MM.1S (cell line): ENCODE data around the gene B4GALT5.

Experiments used
- DNase-seq: peaks from one replicate; pipeline ENCODE4 v3.0.0-alpha.2; 2015
- H2AFZ ChIP-seq: fragments of 300-600 bp; sonication (generic); 2 replicates; pipeline ENCODE4 v1.6.0; 2016; ENCODE audit warnings: antibody characterized with exemption, low read length
- H3F3A ChIP-seq: fragments of 300-600 bp; sonication (generic); 2 replicates; pipeline ENCODE4 v1.6.1; 2016; ENCODE audit warnings: mild to moderate bottlenecking, antibody characterized with exemption, low read length, moderate library complexity, mixed read lengths; ENCODE audit not compliant: insufficient read depth
- H3K27ac ChIP-seq: fragments of 300-600 bp; sonication (generic); 2 replicates; pipeline ENCODE4 v1.5.1; 2016; ENCODE audit warnings: mild to moderate bottlenecking, low read length
- H3K27me3 ChIP-seq: fragments of 300-600 bp; sonication (generic); replicated peaks from 2 replicates; pipeline ENCODE4 v1.6.0; 2016; ENCODE audit warnings: low read length; ENCODE audit not compliant: insufficient read depth
- H3K36me3 ChIP-seq: fragments of 300-600 bp; sonication (generic); replicated peaks from 2 replicates; pipeline ENCODE4 v1.6.1; 2016; ENCODE audit warnings: mild to moderate bottlenecking, low read length, mixed read lengths; ENCODE audit not compliant: insufficient read depth
- H3K4me1 ChIP-seq: fragments of 300-600 bp; sonication (generic); 2 replicates; pipeline ENCODE4 v1.6.1; 2016; ENCODE audit warnings: low read length, mixed read lengths
- H3K4me2 ChIP-seq: fragments of 300-600 bp; sonication (generic); 2 replicates; pipeline ENCODE4 v1.6.0; 2016; ENCODE audit warnings: low read depth, low read length
- H3K4me3 ChIP-seq: fragments of 300-600 bp; sonication (generic); 2 replicates; pipeline ENCODE4 v1.5.1; 2016; ENCODE audit warnings: low read length, mixed read lengths
- H3K79me2 ChIP-seq: fragments of 300-600 bp; sonication (generic); 2 replicates; pipeline ENCODE4 v1.6.1; 2016; ENCODE audit warnings: mixed run types, low read length, mixed read lengths
- H3K9ac ChIP-seq: fragments of 300-600 bp; sonication (generic); 2 replicates; pipeline ENCODE4 v1.6.1; 2016; ENCODE audit warnings: low read length, mixed read lengths
- H3K9me2 ChIP-seq: fragments of 300-600 bp; sonication (generic); replicated peaks from 2 replicates; pipeline ENCODE4 v1.6.1; 2016; ENCODE audit warnings: mild to moderate bottlenecking, low read length, mixed read lengths; ENCODE audit not compliant: insufficient read depth
- H3K9me3 ChIP-seq: fragments of 300-600 bp; sonication (generic); replicated peaks from 2 replicates; pipeline ENCODE4 v1.6.1; 2016; ENCODE audit warnings: mild to moderate bottlenecking, low read length, mixed read lengths; ENCODE audit not compliant: insufficient read depth
- H4K20me1 ChIP-seq: fragments of 300-600 bp; sonication (generic); 2 replicates; pipeline ENCODE4 v1.6.1; 2016; ENCODE audit warnings: mild to moderate bottlenecking, low read length, moderate library complexity, mixed read lengths; ENCODE audit not compliant: insufficient read depth
- EZH2 ChIP-seq: fragments of 300-600 bp; sonication (generic); optimal IDR thresholded peaks from 2 replicates; pipeline ENCODE3; 2017; ENCODE audit warnings: low read depth, mild to moderate bottlenecking, antibody characterized with exemption, low read length, mixed read lengths
- EZH2phosphoT487 ChIP-seq: fragments of 300-600 bp; sonication (generic); IDR thresholded peaks from 2 replicates; pipeline ENCODE4 v1.6.1; 2018; ENCODE audit warnings: antibody characterized with exemption, low read length
- TF ChIP-seq, protein P1 (sequence below): fragments of 300-600 bp; sonication (generic); IDR thresholded peaks from 2 replicates; pipeline ENCODE4 v1.5.1; 2016; ENCODE audit warnings: antibody characterized with exemption, low read length, mixed read lengths

B4GALT5 gene

GRCh38 chr20:49682798-49683197 is 30.9 kb downstream of the B4GALT5 start:
- peaks cover 6% of the 10 kb centered on the region; the same call in 1 of the 2 replicates for H4K20me1 ChIP-seq
- H3K4me2 ChIP-seq, result no peak overlapping the region
- no peak overlapping the region for H2AFZ ChIP-seq
- no peaks in the 10 kb centered on the region for H3K9me3 ChIP-seq
- no peak overlapping the region for H3K9ac ChIP-seq
- peaks cover 18% of the 10 kb centered on the region for H3F3A ChIP-seq
- no peaks in the 10 kb centered on the region for H3K36me3 ChIP-seq
- no peaks in the 10 kb centered on the region for H3K27me3 ChIP-seq
- TF ChIP-seq EZH2 (no peak), EZH2phosphoT487 (no peak)
- TF ChIP-seq, protein P1, sequence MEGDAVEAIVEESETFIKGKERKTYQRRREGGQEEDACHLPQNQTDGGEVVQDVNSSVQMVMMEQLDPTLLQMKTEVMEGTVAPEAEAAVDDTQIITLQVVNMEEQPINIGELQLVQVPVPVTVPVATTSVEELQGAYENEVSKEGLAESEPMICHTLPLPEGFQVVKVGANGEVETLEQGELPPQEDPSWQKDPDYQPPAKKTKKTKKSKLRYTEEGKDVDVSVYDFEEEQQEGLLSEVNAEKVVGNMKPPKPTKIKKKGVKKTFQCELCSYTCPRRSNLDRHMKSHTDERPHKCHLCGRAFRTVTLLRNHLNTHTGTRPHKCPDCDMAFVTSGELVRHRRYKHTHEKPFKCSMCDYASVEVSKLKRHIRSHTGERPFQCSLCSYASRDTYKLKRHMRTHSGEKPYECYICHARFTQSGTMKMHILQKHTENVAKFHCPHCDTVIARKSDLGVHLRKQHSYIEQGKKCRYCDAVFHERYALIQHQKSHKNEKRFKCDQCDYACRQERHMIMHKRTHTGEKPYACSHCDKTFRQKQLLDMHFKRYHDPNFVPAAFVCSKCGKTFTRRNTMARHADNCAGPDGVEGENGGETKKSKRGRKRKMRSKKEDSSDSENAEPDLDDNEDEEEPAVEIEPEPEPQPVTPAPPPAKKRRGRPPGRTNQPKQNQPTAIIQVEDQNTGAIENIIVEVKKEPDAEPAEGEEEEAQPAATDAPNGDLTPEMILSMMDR, result no peak
- H3K4me3 ChIP-seq, result no peak overlapping the region
- no peak overlapping the region for H3K27ac ChIP-seq
- no peaks in the 10 kb centered on the region for H3K9me2 ChIP-seq
- H3K79me2 ChIP-seq, result peaks cover 75% of the 10 kb centered on the region
- no peak for DNase-seq
- peaks cover 38% of the 10 kb centered on the region for H3K4me1 ChIP-seq

DNA sequence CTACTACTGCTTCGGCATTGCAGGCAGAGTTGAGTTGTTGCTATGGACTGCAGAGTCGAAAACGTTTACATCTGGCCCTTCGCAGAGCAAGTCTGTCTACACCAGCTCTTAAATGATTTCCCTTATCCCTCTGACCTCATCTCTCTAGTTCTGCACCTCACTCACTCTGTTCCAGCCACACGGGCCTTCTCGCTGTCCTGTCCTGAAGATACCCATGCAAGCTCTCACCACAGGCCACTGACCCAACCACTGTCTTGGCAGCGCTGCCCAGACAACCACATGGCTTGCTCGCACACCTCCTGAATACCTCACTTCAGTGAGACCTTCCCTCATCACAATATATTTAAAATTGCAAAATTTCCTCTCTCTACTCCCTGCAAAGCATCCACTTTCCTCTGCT is 31.4 kb downstream of the B4GALT5 start:
- no peak for TF ChIP-seq EZH2phosphoT487
- TF ChIP-seq, protein P1, result no peak
- TF ChIP-seq EZH2, result no peak
- H3K79me2 ChIP-seq, result peaks cover 76% of the 10 kb centered on the region
- H3K9me2 ChIP-seq, result no peaks in the 10 kb centered on the region
- H3K27ac ChIP-seq, result no peak overlapping the region
- peaks cover 43% of the 10 kb centered on the region for H3K4me1 ChIP-seq
- H3K4me3 ChIP-seq, result no peak overlapping the region
- H3F3A ChIP-seq, result peaks cover 20% of the 10 kb centered on the region
- H3K4me2 ChIP-seq, result no peak overlapping the region
- H3K27me3 ChIP-seq, result no peaks in the 10 kb centered on the region
- H3K9ac ChIP-seq, result no peak overlapping the region
- H3K9me3 ChIP-seq, result no peaks in the 10 kb centered on the region
- no peaks in the 10 kb centered on the region for H3K36me3 ChIP-seq
- no peak overlapping the region for H2AFZ ChIP-seq
- H4K20me1 ChIP-seq, result peaks cover 6% of the 10 kb centered on the region; the same call in 1 of the 2 replicates
- no peak for DNase-seq

GRCh38 chr20:49681850-49682216 is 31.8 kb downstream of the B4GALT5 start:
- no peaks in the 10 kb centered on the region for H3K36me3 ChIP-seq
- peaks cover 48% of the 10 kb centered on the region for H3K4me1 ChIP-seq
- no peak overlapping the region for H3K4me2 ChIP-seq
- no peak overlapping the region for H2AFZ ChIP-seq
- no peaks in the 10 kb centered on the region for H3K9me3 ChIP-seq
- peaks cover 24% of the 10 kb centered on the region for H3F3A ChIP-seq
- peaks cover 6% of the 10 kb centered on the region; the same call in 1 of the 2 replicates for H4K20me1 ChIP-seq
- peaks cover 74% of the 10 kb centered on the region for H3K79me2 ChIP-seq
- H3K9ac ChIP-seq, result no peak overlapping the region
- H3K27me3 ChIP-seq, result no peaks in the 10 kb centered on the region
- no peak overlapping the region for H3K4me3 ChIP-seq
- H3K27ac ChIP-seq, result no peak overlapping the region
- no peaks in the 10 kb centered on the region for H3K9me2 ChIP-seq
- no peak for TF ChIP-seq EZH2
- TF ChIP-seq EZH2phosphoT487, result no peak
- TF ChIP-seq, protein P1, result no peak
- DNase-seq, result no peak
